AG04449 (cell line): ENCODE measurements around the gene CHST5.
"Not testable (repeated sequence)": the region's sequence is repeated elsewhere in the genome, so short reads cannot be mapped to it uniquely, and the experiment has no call there.

Source experiments
- CTCF ChIA-PET: fragments of 350-600 bp; formaldehyde crosslinking; extraction: SDS; loops from one replicate; lab custom pipeline; 2021; ENCODE audit warnings: antibody characterized with exemption; lab: Yijun Ruan, JAX
- POLR2A ChIA-PET: fragments of 400-600, 350-600 bp; formaldehyde crosslinking; extraction: SDS; loops from one replicate; lab custom pipeline; 2020; ENCODE audit warnings: antibody characterized with exemption, inconsistent platforms; lab: Yijun Ruan, JAX
- DNase-seq: peaks from one replicate; pipeline ENCODE4 v3.0.0-alpha.2; 2010; ENCODE audit warnings: low read depth, low spot score
- H3K4me3 ChIP-seq: 2 replicates; pipeline ENCODE4 v1.5.1; 2011; ENCODE audit warnings: low read depth, mild to moderate bottlenecking, control low read depth, low read length
- CTCF ChIP-seq: IDR thresholded peaks from one replicate; pipeline ENCODE4 v1.5.1; 2011; ENCODE audit warnings: mild to moderate bottlenecking, moderate library complexity, low read length, control low read depth, inconsistent platforms; ENCODE audit not compliant: insufficient read depth; ENCODE audit errors: missing control alignments

CHST5 gene

GRCh38 chr16:75541236-75541635 lies 5.3 kb upstream of the CHST5 start:
- CTCF ChIA-PET, result interaction anchor here (1.0 to 2.1 kb wide), 4 partner anchors 9 to 223 kb away, joined by 3 to 15 read pairs (median 6); no protein-coding TSS in a partner anchor
- DNase-seq, result no peak
- TF ChIP-seq CTCF, result no peak
- no peak overlapping the region for H3K4me3 ChIP-seq
- POLR2A ChIA-PET, result no interaction called here

- CTCF ChIA-PET, result interaction anchor here (2.2 kb wide), 1 partner anchor 22 kb away, joined by 17 read pairs; no protein-coding TSS in a partner anchor
- POLR2A ChIA-PET, result not testable (repeated sequence)
These were observed 3.1 kb upstream of the CHST5 start for GRCh38 chr16:75538882-75539565.

DNA sequence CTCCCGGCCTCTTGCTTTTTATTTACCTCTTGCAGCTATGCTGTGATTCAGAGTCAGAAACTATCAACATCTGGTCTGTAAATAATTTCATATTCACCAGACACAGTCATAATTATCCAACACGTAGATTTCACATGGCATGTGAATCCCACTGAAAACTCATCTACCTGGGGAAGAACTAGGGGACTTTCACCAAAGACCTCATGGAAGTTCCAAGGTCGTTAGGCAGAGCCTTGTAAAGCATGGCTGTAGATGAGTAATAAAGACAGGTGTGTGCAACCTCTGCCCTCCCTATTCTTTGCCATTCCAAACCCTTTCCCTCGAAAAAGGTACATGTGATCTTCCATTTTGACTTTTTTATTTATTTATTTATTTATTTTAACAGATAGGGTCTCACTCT lies 1.9 kb upstream of the CHST5 start:
- TF ChIP-seq CTCF, result no peak
- no peak overlapping the region for H3K4me3 ChIP-seq
- ChIA-PET POLR2A (no interaction called here), CTCF (interaction anchor here (2.2 kb wide), 1 partner anchor 20 kb away, joined by 17 read pairs; no protein-coding TSS in a partner anchor)
- DNase-seq, result no peak

More at GRCh38 chr16:75538882-75539565, 3.1 kb upstream of the CHST5 start:
- H3K4me3 ChIP-seq, DNase-seq: not testable (repeated sequence)

DNA sequence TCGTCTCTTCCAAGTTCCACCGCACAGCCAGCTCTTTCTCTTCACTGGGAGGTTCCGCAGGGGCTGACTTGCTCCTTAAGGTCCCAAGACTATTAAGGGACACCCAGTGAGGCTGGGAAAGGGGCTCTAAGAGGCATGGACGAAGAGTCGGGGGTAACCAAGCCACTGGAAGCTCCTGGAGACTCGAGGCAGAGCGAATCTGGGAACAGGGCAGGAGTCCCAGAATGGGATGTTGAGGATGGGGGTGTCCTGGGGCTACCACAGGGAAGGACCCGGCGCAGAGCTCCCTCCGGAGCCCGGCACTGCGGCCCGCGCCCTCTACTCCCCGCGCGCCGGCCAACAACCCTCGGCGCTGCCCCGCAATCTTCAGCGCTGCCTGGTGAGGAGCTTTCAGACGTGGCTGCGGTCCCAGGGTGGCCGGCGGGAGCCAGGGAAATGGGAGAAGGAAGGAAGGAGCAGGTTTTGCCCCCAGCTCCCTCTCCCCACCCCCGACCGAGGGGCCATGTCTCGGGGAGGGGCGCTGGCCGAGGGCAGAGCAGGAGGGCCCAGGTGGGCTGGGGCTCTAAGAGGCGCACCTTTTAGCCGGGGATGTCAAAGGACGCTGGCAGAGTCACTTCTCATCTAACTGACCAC lies 581 bp downstream of the CHST5 start:
- POLR2A ChIA-PET, result interaction anchor here (0.6 kb wide), 1 partner anchor 8 kb away, joined by 3 read pairs; no protein-coding TSS in a partner anchor
- TF ChIP-seq CTCF, result no peak
- no peak for DNase-seq
- H3K4me3 ChIP-seq, result no peak overlapping the region
- CTCF ChIA-PET, result interaction anchor here (0.6 to 3.1 kb wide), 3 partner anchors 16 to 63 kb away, joined by 3 to 22 read pairs (median 5); no protein-coding TSS in a partner anchor

GRCh38 chr16:75534560-75535205 lies 1.2 kb downstream of the CHST5 start:
- no peak for DNase-seq
- POLR2A ChIA-PET, result no interaction called here
- no peak for TF ChIP-seq CTCF
- H3K4me3 ChIP-seq, result no peak overlapping the region
- CTCF ChIA-PET, result interaction anchor here (0.6 to 3.1 kb wide), 2 partner anchors 15 to 17 kb away, joined by 5 to 22 read pairs; no protein-coding TSS in a partner anchor

- H3K4me3 ChIP-seq, result no peak overlapping the region
- no peak for DNase-seq
- CTCF ChIA-PET, result interaction anchor here (1.0 to 1.9 kb wide), 3 partner anchors 15 to 231 kb away, joined by 3 to 20 read pairs (median 3); no protein-coding TSS in a partner anchor
- no peak for TF ChIP-seq CTCF
- POLR2A ChIA-PET, result no interaction called here
These were observed 3.1 kb downstream of the CHST5 start for GRCh38 chr16:75532791-75533190.
